ENCODE measurements around the gene CWC27.

The CWC27 gene

DNA sequence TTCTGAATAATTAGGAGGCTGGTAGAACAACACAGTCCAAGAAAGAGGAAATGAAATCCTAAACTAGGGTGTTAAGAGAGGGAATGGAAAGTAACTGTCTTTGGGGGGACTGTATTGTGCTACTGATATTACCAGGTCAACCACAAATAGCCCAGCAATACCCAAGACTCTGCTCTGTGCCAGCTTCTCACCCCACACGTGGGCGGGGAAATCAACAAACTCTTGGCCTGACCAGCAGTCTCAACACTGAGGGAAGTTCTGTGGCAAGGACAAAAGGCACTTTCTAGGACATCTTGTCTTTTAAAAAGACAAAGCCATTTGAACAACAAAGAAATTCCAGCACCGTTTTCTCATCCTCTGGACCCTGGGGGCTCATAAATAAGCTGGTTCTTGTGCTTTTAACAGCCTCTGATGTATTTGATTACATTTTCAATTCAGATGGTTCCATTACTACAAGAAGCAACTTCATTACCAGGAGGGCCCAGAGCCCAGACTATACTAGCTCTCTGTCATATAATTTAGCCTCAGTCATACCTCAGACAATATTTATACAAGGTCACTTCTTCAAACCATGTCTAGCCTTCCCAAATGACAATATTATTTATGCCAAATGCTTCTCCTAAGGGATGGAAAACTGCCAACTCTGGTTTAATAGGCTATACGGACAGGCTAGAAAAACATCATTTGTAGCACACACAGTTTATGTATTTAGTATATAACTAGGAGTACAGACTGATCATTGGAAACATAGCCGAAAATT is 297.8 kb downstream of the CWC27 start (continued):
- TF ChIP-seq, protein P1, sequence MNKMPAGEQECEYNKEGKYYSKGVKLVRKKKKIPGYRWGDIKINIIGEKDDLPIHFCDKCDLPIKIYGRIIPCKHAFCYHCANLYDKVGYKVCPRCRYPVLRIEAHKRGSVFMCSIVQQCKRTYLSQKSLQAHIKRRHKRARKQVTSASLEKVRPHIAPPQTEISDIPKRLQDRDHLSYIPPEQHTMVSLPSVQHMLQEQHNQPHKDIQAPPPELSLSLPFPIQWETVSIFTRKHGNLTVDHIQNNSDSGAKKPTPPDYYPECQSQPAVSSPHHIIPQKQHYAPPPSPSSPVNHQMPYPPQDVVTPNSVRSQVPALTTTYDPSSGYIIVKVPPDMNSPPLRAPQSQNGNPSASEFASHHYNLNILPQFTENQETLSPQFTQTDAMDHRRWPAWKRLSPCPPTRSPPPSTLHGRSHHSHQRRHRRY (tag by site-specific recombination; IDR thresholded peaks at IDR 0.05), result no peak
- no peak for TF ChIP-seq ZSCAN16 (tag by site-specific recombination; IDR thresholded peaks at IDR 0.05)

DNA sequence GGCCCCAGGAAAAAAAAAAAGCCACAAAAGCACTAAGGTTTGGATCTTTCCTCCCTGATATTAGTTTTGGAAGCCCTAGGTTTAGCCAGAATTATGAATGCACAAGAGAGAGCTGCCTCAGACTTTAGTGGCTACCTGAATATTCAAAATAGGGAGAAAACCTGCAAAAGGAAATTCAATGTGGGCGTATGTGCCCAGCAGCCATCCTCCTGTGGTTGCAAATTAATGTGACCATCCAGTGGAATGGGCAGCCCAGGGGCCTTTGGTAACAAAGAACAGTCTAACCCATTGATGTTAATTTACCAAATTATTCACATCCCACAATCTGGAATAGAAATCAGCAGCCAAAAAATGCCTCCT is 298.4 kb downstream of the CWC27 start:
- peaks cover 20% of the 10 kb centered on the region for H3K4me1 ChIP-seq (ENCODE audit: control insufficient read depth, insufficient read depth, low read length)
- H3K36me3 ChIP-seq (ENCODE audit: control insufficient read depth in 2 of 2, insufficient read depth in 1 of 2, low read length in 2 of 2), result no peaks in the 10 kb centered on the region
- no peak overlapping the region for H3K27ac ChIP-seq (ENCODE audit: extremely low read depth, low read depth, low read length)
- no peak overlapping the region for H3K4me3 ChIP-seq (ENCODE audit: low read depth, low read length)
- TF ChIP-seq, protein P2, sequence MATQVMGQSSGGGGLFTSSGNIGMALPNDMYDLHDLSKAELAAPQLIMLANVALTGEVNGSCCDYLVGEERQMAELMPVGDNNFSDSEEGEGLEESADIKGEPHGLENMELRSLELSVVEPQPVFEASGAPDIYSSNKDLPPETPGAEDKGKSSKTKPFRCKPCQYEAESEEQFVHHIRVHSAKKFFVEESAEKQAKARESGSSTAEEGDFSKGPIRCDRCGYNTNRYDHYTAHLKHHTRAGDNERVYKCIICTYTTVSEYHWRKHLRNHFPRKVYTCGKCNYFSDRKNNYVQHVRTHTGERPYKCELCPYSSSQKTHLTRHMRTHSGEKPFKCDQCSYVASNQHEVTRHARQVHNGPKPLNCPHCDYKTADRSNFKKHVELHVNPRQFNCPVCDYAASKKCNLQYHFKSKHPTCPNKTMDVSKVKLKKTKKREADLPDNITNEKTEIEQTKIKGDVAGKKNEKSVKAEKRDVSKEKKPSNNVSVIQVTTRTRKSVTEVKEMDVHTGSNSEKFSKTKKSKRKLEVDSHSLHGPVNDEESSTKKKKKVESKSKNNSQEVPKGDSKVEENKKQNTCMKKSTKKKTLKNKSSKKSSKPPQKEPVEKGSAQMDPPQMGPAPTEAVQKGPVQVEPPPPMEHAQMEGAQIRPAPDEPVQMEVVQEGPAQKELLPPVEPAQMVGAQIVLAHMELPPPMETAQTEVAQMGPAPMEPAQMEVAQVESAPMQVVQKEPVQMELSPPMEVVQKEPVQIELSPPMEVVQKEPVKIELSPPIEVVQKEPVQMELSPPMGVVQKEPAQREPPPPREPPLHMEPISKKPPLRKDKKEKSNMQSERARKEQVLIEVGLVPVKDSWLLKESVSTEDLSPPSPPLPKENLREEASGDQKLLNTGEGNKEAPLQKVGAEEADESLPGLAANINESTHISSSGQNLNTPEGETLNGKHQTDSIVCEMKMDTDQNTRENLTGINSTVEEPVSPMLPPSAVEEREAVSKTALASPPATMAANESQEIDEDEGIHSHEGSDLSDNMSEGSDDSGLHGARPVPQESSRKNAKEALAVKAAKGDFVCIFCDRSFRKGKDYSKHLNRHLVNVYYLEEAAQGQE (tag by site-specific recombination; IDR thresholded peaks at IDR 0.05), result no peak
- TF ChIP-seq ZNF624 (tag by site-specific recombination; IDR thresholded peaks at IDR 0.05) (no peak), ZNF146 (tag by site-specific recombination; IDR thresholded peaks at IDR 0.05) (no peak), ZNF514 (tag by site-specific recombination; IDR thresholded peaks at IDR 0.05) (no peak), ZNF132 (tag by site-specific recombination; IDR thresholded peaks at IDR 0.05; ENCODE audit: borderline replicate concordance) (no peak), ZBTB20 (tag by site-specific recombination; IDR thresholded peaks at IDR 0.05) (no peak), BCL11B (tag by site-specific recombination; IDR thresholded peaks at IDR 0.05; ENCODE audit: low read depth) (no peak)
- TF ChIP-seq, protein P3, sequence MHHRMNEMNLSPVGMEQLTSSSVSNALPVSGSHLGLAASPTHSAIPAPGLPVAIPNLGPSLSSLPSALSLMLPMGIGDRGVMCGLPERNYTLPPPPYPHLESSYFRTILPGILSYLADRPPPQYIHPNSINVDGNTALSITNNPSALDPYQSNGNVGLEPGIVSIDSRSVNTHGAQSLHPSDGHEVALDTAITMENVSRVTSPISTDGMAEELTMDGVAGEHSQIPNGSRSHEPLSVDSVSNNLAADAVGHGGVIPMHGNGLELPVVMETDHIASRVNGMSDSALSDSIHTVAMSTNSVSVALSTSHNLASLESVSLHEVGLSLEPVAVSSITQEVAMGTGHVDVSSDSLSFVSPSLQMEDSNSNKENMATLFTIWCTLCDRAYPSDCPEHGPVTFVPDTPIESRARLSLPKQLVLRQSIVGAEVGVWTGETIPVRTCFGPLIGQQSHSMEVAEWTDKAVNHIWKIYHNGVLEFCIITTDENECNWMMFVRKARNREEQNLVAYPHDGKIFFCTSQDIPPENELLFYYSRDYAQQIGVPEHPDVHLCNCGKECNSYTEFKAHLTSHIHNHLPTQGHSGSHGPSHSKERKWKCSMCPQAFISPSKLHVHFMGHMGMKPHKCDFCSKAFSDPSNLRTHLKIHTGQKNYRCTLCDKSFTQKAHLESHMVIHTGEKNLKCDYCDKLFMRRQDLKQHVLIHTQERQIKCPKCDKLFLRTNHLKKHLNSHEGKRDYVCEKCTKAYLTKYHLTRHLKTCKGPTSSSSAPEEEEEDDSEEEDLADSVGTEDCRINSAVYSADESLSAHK (tag by site-specific recombination; IDR thresholded peaks at IDR 0.05), result no peak
- H3K9me3 ChIP-seq (ENCODE audit: control insufficient read depth, insufficient read depth, low read depth, low read length), result no peaks in the 10 kb centered on the region
- POLR2A ChIA-PET, result no interaction called here
- CTCF ChIA-PET, result no interaction called here
